OCI-LY3 (cell line): ENCODE results near the gene TMC7.

Source experiments
- H2AFZ ChIP-seq: fragments of 200-600, 300-600 bp; shearing (Covaris generic); 2 replicates; pipeline ENCODE4 v1.6.0; 2014; ENCODE audit warnings: antibody characterized with exemption, low read depth, low read length
- H3K27ac ChIP-seq: fragments of 200-600, 300-600 bp; sonication (generic); 2 replicates; pipeline ENCODE4 v1.5.1; 2014; ENCODE audit warnings: mild to moderate bottlenecking, low read length, moderate library complexity, mixed read lengths
- H3K27me3 ChIP-seq: fragments of 200-600, 300-600 bp; sonication (generic); 2 replicates; pipeline ENCODE4 v1.6.1; 2014; ENCODE audit warnings: low read depth, low read length, mixed read lengths
- H3K36me3 ChIP-seq: fragments of 200-600, 300-600 bp; sonication (generic); replicated peaks from 2 replicates; pipeline ENCODE3; 2014; ENCODE audit warnings: low read depth, low read length, mixed read lengths
- H3K4me1 ChIP-seq: fragments of 300-600, 200-600 bp; sonication (generic); 2 replicates; pipeline ENCODE4 v1.6.1; 2014; ENCODE audit warnings: low read length, mixed read lengths
- H3K4me2 ChIP-seq: fragments of 200-600, 300-600 bp; sonication (generic); 2 replicates; pipeline ENCODE4 v1.6.1; 2014; ENCODE audit warnings: low read length, mixed read lengths
- H3K4me3 ChIP-seq: fragments of 300-600, 200-600 bp; sonication (generic); 2 replicates; pipeline ENCODE4 v1.5.1; 2014; ENCODE audit warnings: antibody characterized with exemption, mild to moderate bottlenecking, low read length, moderate library complexity
- H3K79me2 ChIP-seq: fragments of 300-600, 200-600 bp; shearing (Covaris generic); 2 replicates; pipeline ENCODE4 v1.6.1; 2014; ENCODE audit warnings: mild to moderate bottlenecking, low read length, mixed read lengths
- H3K9ac ChIP-seq: fragments of 300-600, 200-600 bp; shearing (Covaris generic); 2 replicates; pipeline ENCODE4 v1.6.0; 2014; ENCODE audit warnings: mild to moderate bottlenecking, low read length, moderate library complexity
- H3K9me3 ChIP-seq: fragments of 200-600, 300-600 bp; shearing (Covaris generic); 2 replicates; pipeline ENCODE4 v1.6.1; 2014; ENCODE audit warnings: low read length, mixed read lengths; ENCODE audit not compliant: insufficient read depth
- H4K20me1 ChIP-seq: fragments of 200-600, 300-600 bp; sonication (generic); 2 replicates; pipeline ENCODE4 v1.6.1; 2016; ENCODE audit warnings: low read length, mixed read lengths; ENCODE audit not compliant: insufficient read depth
- EZH2phosphoT487 ChIP-seq: fragments of 200-600 bp; shearing (Covaris generic); IDR thresholded peaks from 2 replicates; pipeline ENCODE4 v1.6.1; 2018; ENCODE audit warnings: antibody characterized with exemption, mixed run types, low read depth
- TF ChIP-seq, protein P1 (sequence below): fragments of 200-600, 300-600 bp; sonication (generic); IDR thresholded peaks from 2 replicates; pipeline ENCODE4 v1.5.1; 2014; ENCODE audit warnings: antibody characterized with exemption, low read length, low read depth

The TMC7 gene

DNA sequence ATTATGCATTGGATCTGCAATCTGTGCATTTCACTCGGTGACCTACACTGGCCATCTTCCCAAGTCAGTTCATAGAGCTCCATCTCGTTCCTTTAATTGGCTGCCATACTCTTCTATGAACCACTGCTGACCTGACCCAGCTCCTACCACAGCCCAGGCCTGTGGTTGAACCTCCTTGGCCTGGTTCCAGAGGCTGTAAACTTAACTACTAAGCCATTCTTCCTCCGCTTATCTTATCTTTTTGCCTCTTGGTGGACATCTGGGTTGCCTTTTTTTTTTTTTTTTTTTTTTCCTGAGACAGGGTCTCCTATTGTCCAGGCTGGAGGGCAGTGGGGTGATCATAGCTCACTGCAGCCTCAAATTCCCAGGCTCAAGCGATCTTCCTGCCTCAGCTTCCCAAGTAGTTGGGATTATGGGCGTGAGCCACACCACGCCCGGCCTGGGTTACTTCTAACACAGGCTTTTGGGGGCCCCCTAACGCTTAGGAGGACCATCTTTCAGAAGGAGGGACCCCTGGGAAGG, 102.0 kb downstream of the TMC7 start:
- Histone ChIP-seq H3K4me1 (peaks cover 10% of the 10 kb centered on the region), H3K27ac (no peak overlapping the region), H3K4me2 (no peak overlapping the region), H3K4me3 (no peak overlapping the region), H2AFZ (no peak overlapping the region), H3K36me3 (peaks cover 10% of the 10 kb centered on the region), H3K79me2 (no peaks in the 10 kb centered on the region), H3K9me3 (0 out of 2 replicates have a peak, but pooled peaks cover 4% of the 10 kb centered on the region), H3K9ac (no peak overlapping the region), H3K27me3 (0 out of 2 replicates have a peak, but pooled peaks cover 4% of the 10 kb centered on the region), H4K20me1 (no peaks in the 10 kb centered on the region)
- TF ChIP-seq, protein P1, sequence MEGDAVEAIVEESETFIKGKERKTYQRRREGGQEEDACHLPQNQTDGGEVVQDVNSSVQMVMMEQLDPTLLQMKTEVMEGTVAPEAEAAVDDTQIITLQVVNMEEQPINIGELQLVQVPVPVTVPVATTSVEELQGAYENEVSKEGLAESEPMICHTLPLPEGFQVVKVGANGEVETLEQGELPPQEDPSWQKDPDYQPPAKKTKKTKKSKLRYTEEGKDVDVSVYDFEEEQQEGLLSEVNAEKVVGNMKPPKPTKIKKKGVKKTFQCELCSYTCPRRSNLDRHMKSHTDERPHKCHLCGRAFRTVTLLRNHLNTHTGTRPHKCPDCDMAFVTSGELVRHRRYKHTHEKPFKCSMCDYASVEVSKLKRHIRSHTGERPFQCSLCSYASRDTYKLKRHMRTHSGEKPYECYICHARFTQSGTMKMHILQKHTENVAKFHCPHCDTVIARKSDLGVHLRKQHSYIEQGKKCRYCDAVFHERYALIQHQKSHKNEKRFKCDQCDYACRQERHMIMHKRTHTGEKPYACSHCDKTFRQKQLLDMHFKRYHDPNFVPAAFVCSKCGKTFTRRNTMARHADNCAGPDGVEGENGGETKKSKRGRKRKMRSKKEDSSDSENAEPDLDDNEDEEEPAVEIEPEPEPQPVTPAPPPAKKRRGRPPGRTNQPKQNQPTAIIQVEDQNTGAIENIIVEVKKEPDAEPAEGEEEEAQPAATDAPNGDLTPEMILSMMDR, result no peak
- no peak for TF ChIP-seq EZH2phosphoT487

- Histone ChIP-seq H3K27me3 (0 out of 2 replicates have a peak, but pooled peaks cover 4% of the 10 kb centered on the region), H2AFZ (peak overlapping the region; percentile 73), H4K20me1 (no peaks in the 10 kb centered on the region), H3K36me3 (peaks cover 6% of the 10 kb centered on the region), H3K79me2 (no peaks in the 10 kb centered on the region), H3K27ac (no peak overlapping the region), H3K9ac (peak overlapping the region; percentile 53; the same call in 1 of the 2 replicates), H3K4me3 (peak overlapping the region; percentile 77), H3K4me1 (peaks cover 10% of the 10 kb centered on the region), H3K4me2 (peak overlapping the region; percentile 84), H3K9me3 (0 out of 2 replicates have a peak, but pooled peaks cover 8% of the 10 kb centered on the region)
- TF ChIP-seq, protein P1, result peak; percentile 92
- no peak for TF ChIP-seq EZH2phosphoT487
These were observed 102.8 kb downstream of the TMC7 start for GRCh38 chr16:19086322-19087199.

GRCh38 chr16:19088341-19088916, 104.7 kb downstream of the TMC7 start:
- Histone ChIP-seq H3K9me3 (0 out of 2 replicates have a peak, but pooled peaks cover 8% of the 10 kb centered on the region), H3K79me2 (no peaks in the 10 kb centered on the region), H3K9ac (no peak overlapping the region), H2AFZ (no peak overlapping the region), H4K20me1 (no peaks in the 10 kb centered on the region), H3K27ac (no peak overlapping the region), H3K4me1 (peaks cover 10% of the 10 kb centered on the region), H3K4me2 (no peak overlapping the region), H3K4me3 (no peak overlapping the region), H3K36me3 (no peaks in the 10 kb centered on the region), H3K27me3 (0 out of 2 replicates have a peak, but pooled peaks cover 4% of the 10 kb centered on the region)
- no peak for TF ChIP-seq EZH2phosphoT487
- TF ChIP-seq, protein P1, result no peak
